NCI-H2196 treated with DMSO at 0.1 percent for 48 hours (cell line): ENCODE measurements around the gene CD44.
"Not testable (repeated sequence)": the region's sequence is repeated elsewhere in the genome, so short reads cannot be mapped to it uniquely, and the experiment has no call there.

Experiments
- DNase-seq: peaks from one replicate; lab custom pipeline; 2025; ENCODE audit not compliant: unreplicated experiment; lab: John Stamatoyannopoulos, UW

CD44 gene

GRCh38 chr11:35138943-35139721 lies at the start of gene CD44:
CD44 (plus strand) TSS chr11:35139171; CDS start chr11:35139304, 133 bp downstream.
- no peak for DNase-seq

DNA sequence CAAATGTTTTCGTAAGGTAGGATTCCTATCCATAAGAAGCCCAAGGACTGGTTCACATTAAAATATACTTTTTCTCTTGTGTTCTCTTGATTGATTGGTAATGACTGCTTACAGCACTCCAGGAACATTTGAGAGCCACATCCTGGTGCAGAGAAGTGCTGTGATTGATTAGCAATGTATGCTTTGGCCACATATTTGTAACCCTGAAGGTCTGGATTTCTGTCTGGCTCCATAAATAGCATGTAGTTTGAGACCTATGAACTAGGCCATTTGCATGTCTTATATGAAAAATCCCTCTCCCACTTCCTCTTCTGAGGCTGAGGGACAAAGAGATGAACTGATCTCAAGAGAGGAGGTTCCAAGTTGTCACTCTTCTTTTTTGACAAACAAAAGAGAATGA lies 49.3 kb upstream of the CD44 start:
- DNase-seq = no peak

DNA sequence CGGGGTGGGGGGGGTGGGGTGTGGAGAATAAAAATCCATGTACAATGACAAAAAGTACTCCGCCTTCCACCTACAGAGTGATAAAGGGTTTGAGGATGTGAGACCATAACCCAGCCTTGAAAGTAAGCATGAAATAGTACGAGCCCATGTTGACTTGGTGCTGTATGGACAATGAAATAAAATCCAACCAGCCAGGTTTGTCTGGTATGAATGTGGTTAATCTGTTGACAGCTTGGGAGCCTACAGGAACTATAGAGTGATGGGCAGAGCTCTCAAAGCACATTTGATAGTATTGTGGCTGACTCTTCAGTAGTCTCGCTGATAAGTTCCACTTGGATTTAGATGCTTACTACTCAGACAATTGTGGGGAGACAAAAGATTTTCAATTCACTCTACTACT lies 48.8 kb upstream of the CD44 start:
- no peak for DNase-seq

DNA sequence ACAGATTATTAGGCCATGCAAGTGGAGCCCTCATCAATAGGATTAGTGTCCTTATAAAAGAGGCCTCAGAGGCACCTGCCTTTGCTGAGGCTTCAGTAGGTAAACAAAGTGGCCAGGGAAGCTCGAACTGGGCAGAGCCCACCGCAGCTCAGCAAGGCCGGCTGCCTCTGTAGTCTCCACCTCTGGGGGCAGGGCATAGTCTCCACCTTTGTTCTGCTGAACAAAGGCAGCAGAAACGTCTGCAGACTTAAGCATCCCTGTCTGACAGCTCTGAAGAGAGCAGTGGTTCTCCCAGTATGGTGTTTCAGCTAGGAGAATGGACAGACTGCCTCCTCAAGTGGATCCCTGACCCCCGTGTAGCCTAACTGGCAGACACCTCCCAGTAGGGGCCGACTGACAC lies 48.0 kb upstream of the CD44 start:
- DNase-seq = not testable (repeated sequence)

- no peak for DNase-seq
These were observed 42.2 kb upstream of the CD44 start for GRCh38 chr11:35096723-35097122.

- no peak for DNase-seq
These were observed 41.0 kb upstream of the CD44 start for GRCh38 chr11:35097814-35098455.

GRCh38 chr11:35098855-35099254 lies 40.1 kb upstream of the CD44 start:
- DNase-seq = no peak

GRCh38 chr11:35099278-35100012 lies 39.5 kb upstream of the CD44 start:
- DNase-seq = no peak

- DNase-seq = no peak
These were observed 39.0 kb upstream of the CD44 start for GRCh38 chr11:35100013-35100383.

DNA sequence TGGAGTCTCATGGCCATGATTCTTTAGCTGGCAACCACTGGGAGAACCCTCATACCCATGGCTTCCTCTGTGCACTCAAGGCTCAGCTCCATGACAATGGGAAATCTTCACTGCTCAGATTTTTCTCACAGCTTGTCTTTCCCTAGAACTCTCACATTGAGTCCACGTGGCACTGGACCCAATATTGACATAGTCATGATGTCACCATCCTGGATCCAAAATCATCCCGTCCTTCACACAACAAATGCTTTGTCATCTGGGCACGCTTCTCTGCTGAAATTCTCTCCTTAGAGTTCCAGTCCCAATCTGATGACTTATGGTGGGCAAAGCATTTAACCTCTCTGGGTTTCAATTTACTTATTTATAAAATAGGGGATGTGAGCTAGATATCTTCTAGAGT lies 37.7 kb upstream of the CD44 start:
- DNase-seq = no peak

- no peak for DNase-seq
These were observed 36.7 kb upstream of the CD44 start for GRCh38 chr11:35102267-35102666.

DNA sequence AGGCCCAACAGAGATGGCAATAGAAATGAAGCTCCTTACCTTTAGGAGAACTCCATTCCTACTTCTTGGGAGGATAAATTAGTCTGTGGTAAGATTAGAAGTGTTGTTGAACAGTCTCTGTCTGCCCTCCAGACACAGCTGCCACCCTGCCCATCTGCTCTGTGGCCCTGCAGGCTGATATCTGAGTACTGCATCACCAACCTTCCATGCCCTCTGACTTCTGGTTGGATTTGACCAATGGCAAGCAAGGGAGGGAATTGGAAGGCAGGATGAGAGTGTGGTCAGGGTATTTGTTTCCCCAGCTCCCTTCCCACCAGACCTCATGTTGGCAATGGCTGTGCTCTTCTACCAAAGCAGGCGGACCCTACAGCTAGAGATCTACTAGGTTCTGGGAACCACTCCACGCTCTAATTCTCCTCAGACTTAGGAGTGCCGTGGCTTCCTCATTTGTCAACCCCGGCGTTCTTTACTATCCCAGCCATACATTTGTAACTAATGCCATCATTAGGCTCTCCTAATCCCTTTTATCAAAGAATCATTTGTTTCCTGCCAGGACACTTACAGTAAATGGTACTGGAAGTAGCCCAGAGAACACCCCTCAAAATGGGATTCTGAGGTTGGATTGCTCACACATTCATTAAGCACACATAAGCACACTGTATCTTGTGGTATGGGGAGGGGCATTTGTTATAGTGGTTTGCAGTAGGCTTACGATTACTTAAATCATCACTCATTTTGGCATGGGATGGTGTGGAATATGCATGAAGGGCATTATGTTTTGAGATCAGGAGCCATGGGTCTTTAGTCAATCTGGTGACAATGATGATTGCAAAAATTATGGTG lies 35.4 kb upstream of the CD44 start:
- no peak for DNase-seq

- DNase-seq = no peak
These were observed 34.3 kb upstream of the CD44 start for GRCh38 chr11:35104655-35105054.

DNA sequence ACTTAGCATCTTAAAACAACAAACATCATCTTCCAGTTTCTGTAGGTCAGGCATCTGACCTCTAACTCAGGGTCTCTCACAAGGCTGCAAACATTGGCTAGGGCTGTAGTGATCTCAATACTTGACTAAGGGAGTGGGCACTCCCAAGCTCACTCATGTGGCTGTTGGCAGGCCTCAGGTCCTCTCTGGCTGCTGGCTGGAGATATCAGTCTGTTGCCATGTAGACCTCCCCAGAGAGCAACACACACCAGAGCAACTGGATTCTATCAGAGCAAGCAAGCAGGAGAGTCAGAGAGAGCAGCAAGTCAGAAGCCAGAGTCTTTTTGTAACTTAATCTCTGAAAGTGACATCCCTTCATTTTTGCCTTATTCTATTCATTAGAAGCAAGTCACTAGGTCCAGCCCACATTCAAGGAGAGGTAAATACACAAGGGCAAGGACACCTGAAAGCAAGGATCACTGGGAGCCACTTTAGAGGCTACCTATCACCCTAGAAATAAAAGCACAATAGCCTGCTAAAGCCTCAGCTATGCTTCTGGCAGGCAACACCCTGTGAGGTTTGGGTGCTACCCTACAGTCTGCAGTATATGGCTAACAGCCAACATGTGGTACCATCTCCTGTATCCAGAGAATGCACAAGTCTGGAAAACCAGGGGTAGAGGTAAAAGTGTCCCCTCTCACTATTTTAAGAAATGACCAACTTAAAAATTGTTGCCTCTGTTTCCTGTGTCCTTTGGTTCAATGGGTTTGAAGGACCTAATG lies 33.5 kb upstream of the CD44 start:
- DNase-seq = no peak

DNA sequence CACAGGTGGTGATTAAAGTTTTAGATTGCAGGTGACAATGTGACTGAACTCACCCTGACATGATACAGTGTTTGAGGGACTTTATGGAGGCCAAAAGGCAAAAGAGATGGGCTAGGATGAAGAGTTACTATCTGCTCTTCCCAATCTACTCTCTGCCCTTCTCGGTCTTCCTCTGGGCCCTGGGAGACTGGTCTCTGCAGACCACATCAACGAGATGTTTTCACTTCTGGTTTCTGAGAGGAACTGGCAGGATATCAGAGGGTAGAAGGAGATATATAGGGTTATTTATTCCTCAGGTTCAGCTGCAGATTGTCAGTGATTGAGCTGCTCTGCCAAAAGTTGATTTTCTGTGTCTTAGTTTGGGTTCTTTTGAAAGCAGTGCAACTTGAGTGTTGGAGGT lies 32.4 kb upstream of the CD44 start:
- DNase-seq = no peak

DNA sequence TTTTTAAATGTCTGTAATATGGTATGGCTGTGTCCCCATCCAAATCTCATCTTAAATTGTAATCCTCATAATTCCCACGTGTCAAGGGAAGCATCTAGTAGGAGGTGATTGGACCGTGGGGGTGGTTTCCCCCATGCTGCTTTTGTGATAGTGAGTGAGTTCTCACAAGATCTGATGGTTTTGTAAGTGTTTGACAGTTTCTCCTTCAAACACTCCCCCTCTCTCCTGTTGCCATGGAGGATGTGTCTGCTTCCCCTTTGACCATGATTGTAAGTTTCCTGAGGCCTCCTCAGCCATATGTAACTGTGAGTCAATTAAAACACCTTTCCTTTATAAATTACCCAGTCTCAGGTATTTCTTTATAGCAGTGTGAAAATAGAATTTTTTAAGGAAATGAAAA lies 31.1 kb upstream of the CD44 start:
- no peak for DNase-seq

DNA sequence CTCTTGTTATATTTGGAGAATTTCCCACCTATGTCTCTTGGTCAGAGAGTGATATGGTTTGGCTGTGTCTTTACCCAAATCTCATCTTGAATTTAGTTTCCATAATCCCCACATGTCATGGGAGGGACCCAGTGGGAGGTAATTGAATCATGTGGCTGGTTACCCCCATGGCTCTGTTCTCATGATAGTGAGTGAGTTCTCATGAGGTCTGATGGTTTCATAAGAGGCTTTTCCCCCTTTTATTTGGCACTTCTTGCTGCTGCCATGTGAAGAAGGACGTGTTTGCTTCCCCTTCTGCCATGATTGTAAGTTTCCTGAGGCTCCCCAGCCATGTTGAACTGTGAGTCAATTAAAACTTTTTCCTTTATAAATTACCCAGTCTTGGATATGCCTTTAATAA lies 30.6 kb upstream of the CD44 start:
- not testable (repeated sequence) for DNase-seq

DNA sequence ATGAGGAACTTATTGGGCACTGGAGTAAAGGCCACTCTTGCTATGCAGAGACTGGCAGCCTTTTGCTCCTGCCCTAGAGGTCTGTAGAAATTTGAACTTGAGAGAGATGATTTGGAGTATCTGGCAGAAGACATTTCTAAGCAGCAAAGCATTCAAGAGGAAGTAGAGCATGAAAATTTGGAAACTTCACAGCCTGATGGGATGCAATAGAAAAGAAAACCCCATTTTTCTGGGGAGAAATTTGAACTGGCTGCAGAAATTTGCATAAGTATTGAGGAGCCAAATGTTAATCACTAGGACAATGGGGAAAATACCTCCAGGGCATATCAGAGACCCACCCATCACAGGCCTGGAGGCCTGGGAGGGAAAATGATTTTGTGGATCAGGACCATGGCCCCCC lies 29.9 kb upstream of the CD44 start:
- DNase-seq = no peak

DNA sequence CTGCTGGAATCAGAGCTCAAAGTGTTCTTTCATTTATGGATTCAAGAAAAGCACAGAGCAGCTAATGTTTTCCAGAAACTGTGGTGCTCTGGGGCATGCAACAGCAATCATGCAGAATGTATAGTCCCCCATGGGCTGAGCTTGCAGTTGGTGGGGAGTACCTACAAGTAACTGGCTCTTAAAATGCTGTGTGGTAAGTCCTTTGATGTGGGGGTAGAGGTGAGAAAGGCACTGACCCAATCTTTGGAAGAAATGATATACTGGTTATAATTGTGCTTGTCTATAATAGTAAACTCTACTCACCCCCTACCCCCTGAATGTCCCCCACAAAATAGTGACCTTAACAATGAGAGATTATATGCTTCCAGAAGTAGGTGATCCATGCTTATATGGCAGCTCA lies 29.1 kb upstream of the CD44 start:
- no peak for DNase-seq
